Tibial nerve (tissue), 4 donors: Measurements from ENCODE around the gene CNOT6.

ENCODE experiments used
- EP300 ChIP-seq, 2 donors: sonication (generic); formaldehyde crosslinking; IDR thresholded peaks; one replicate each; pipeline ENCODE4 v1.6.1; 2017; ENCODE audit warnings: antibody characterized with exemption in 2 of 2, mild to moderate bottlenecking in 1 of 2
- POLR2A ChIP-seq, 2 donors: fragments of 450-650 bp; IDR thresholded peaks; one replicate each; pipeline ENCODE4 v1.6.1; 2017; ENCODE audit warnings: antibody characterized with exemption in 2 of 2, mild to moderate bottlenecking in 2 of 2, moderate library complexity in 2 of 2
- TF ChIP-seq, protein P1 (sequence below), 5 experiments: fragments of 200-600 bp in 3 of 5; fragments of 450-650 bp in 2 of 5; sonication (generic) in 3 of 5; IDR thresholded peaks; one replicate each; pipeline ENCODE4 v1.5.1; 2016 to 2019; ENCODE audit warnings: antibody characterized with exemption in 5 of 5, mild to moderate bottlenecking in 3 of 5, moderate library complexity in 2 of 5

DNA sequence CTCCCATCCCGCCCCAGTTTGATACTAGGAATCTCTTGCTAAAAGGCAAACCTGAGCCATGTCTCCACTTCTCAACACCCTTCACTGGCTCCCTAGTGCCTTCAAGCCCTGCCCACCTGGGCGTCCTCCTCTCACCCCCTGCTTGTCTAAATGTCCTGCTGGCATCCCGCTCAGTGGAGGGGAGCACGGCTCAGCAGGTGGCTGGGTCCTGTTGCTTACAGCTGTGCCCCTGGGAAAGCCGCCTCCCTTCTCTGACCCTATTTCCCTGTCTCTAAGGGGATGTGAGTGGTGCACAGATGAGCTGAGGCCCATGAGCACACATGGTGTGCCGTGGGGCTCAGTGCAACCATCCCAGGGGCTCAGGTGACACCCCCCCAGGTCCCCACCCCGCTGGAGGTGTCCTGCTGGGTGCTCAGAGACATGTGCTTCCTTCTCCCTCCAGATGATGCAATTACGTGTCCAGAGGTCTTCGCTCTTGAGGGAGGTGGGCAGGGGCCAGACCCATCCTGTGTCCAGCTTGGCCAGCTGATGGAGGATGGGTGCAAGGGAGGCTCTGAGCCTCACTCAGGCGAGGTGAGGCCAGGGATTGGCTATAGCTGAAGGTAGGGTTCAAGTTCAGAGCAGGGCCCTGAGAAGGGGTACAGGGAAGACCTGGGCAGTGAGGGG, 131.1 kb downstream of the CNOT6 start:
- TF ChIP-seq, protein P1, sequence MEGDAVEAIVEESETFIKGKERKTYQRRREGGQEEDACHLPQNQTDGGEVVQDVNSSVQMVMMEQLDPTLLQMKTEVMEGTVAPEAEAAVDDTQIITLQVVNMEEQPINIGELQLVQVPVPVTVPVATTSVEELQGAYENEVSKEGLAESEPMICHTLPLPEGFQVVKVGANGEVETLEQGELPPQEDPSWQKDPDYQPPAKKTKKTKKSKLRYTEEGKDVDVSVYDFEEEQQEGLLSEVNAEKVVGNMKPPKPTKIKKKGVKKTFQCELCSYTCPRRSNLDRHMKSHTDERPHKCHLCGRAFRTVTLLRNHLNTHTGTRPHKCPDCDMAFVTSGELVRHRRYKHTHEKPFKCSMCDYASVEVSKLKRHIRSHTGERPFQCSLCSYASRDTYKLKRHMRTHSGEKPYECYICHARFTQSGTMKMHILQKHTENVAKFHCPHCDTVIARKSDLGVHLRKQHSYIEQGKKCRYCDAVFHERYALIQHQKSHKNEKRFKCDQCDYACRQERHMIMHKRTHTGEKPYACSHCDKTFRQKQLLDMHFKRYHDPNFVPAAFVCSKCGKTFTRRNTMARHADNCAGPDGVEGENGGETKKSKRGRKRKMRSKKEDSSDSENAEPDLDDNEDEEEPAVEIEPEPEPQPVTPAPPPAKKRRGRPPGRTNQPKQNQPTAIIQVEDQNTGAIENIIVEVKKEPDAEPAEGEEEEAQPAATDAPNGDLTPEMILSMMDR (IDR thresholded peaks at IDR 0.05) = no peak
- TF ChIP-seq POLR2A (IDR thresholded peaks at IDR 0.05) (no peak), EP300 (IDR thresholded peaks at IDR 0.05) (no peak)
